PC-9 (cell line): ENCODE data around the gene TCF12. TPM values are rescaled to one million over a fixed set of nuclear protein-coding genes. Genes with fewer than 3 reads are reported as not detected.

Experiments
- BruUV-seq: library from RNA; stranded (reverse); fragments of 400-500 nt; replicated peaks from 2 replicates; lab custom pipeline; 2021; lab: Mats Ljungman, UMichigan
- CTCF ChIA-PET: fragments of 300-600 bp; sonication (Branson Sonifier 250); formaldehyde crosslinking; loops from one replicate; lab custom pipeline; 2022; ENCODE audit warnings: antibody characterized with exemption; lab: Charles Lee
- POLR2A ChIA-PET: fragments of 300-600 bp; sonication (Branson Sonifier 250); formaldehyde crosslinking; loops from one replicate; lab custom pipeline; 2022; ENCODE audit warnings: antibody characterized with exemption; ENCODE audit not compliant: unreplicated experiment; lab: Charles Lee
- DNase-seq, 2 experiments: peaks; one replicate each; pipeline versions ENCODE4 v3.0.0 to v3.0.0-alpha.2; 2015 to 2022; ENCODE audit warnings: mixed read lengths in 1 of 2
- H2AFZ ChIP-seq: fragments of 200-600 bp; sonication (generic); 2 replicates; pipeline ENCODE4 v1.8.1; 2017; ENCODE audit warnings: antibody characterized with exemption
- H3F3A ChIP-seq: fragments of 200-600 bp; sonication (generic); 2 replicates; pipeline ENCODE4 v1.8.1; 2017; ENCODE audit warnings: antibody characterized with exemption, mild to moderate bottlenecking, low read depth; ENCODE audit not compliant: insufficient read depth
- H3K27ac ChIP-seq: fragments of 200-600 bp; sonication (generic); 2 replicates; pipeline ENCODE4 v1.6.1; 2016; ENCODE audit warnings: mixed run types
- H3K27me3 ChIP-seq: fragments of 200-600 bp; sonication (generic); 2 replicates; pipeline ENCODE4 v1.6.1; 2016; ENCODE audit warnings: low read depth, mixed run types; ENCODE audit not compliant: insufficient read depth
- H3K36me3 ChIP-seq: fragments of 200-600 bp; sonication (generic); 2 replicates; pipeline ENCODE4 v1.6.1; 2016; ENCODE audit warnings: low read depth, mixed run types
- H3K4me1 ChIP-seq: fragments of 200-600 bp; sonication (generic); replicated peaks from 2 replicates; pipeline ENCODE4 v1.6.1; 2016; ENCODE audit warnings: mixed run types; ENCODE audit not compliant: insufficient read depth
- H3K4me2 ChIP-seq: fragments of 200-600 bp; sonication (generic); 2 replicates; pipeline ENCODE4 v1.6.1; 2017; ENCODE audit warnings: mixed run types
- H3K4me3 ChIP-seq: fragments of 200-600 bp; sonication (generic); 2 replicates; pipeline ENCODE4 v1.6.1; 2016; ENCODE audit warnings: mixed run types
- H3K79me2 ChIP-seq: fragments of 200-600 bp; sonication (generic); 2 replicates; pipeline ENCODE4 v1.6.1; 2017; ENCODE audit warnings: low read depth, mixed run types
- H3K9me2 ChIP-seq: fragments of 200-600 bp; sonication (generic); 2 replicates; pipeline ENCODE4 v1.8.1; 2017; ENCODE audit warnings: mild to moderate bottlenecking; ENCODE audit not compliant: insufficient read depth
- H3K9me3 ChIP-seq: fragments of 200-600 bp; sonication (generic); 2 replicates; pipeline ENCODE4 v1.8.1; 2016; ENCODE audit warnings: low read depth; ENCODE audit not compliant: insufficient read depth
- H4K20me1 ChIP-seq: fragments of 200-600 bp; sonication (generic); 2 replicates; pipeline ENCODE4 v1.8.1; 2017; ENCODE audit not compliant: insufficient read depth
- EZH2 ChIP-seq: fragments of 200-600 bp; sonication (generic); IDR thresholded peaks from 2 replicates; pipeline ENCODE4 v1.8.0; 2017; ENCODE audit warnings: antibody characterized with exemption, low read depth
- intact Hi-C: fragments of 100-400 bp; cut with micrococcal nuclease; formaldehyde crosslinking; loops from one replicate; pipeline ENCODE4 v1.10.0; 2022; ENCODE audit not compliant: unreplicated experiment
- total RNA-seq: library from RNA; stranded (reverse); gene quantifications from 2 replicates; pipeline ENCODE4 v1.2.3, GENCODE V29; 2021
- TF ChIP-seq, protein P1 (sequence below): fragments of 200-600 bp; sonication (generic); conservative IDR thresholded peaks from 2 replicates; pipeline ENCODE4 v1.6.1; 2017; ENCODE audit warnings: mixed run types, antibody characterized with exemption, mild to moderate bottlenecking, moderate library complexity

Gene TCF12
- total RNA-seq, 1 experiment from 2014 or later = 60.1 TPM

- Histone ChIP-seq H4K20me1 (no peaks in the 10 kb centered on the region), H3K36me3 (no peaks in the 10 kb centered on the region), H3K9me2 (no peaks in the 10 kb centered on the region), H3K79me2 (no peaks in the 10 kb centered on the region), H3K4me3 (no peak overlapping the region), H3K4me1 (no peaks in the 10 kb centered on the region), H3K9me3 (no peaks in the 10 kb centered on the region), H3K27me3 (no peaks in the 10 kb centered on the region), H3K4me2 (no peak overlapping the region), H3K27ac (no peak overlapping the region), H2AFZ (no peak overlapping the region), H3F3A (no peaks in the 10 kb centered on the region)
- no TSS peak for BruUV-seq
- DNase-seq = no peak
- CTCF ChIA-PET = no interaction called here
- TF ChIP-seq, protein P1, sequence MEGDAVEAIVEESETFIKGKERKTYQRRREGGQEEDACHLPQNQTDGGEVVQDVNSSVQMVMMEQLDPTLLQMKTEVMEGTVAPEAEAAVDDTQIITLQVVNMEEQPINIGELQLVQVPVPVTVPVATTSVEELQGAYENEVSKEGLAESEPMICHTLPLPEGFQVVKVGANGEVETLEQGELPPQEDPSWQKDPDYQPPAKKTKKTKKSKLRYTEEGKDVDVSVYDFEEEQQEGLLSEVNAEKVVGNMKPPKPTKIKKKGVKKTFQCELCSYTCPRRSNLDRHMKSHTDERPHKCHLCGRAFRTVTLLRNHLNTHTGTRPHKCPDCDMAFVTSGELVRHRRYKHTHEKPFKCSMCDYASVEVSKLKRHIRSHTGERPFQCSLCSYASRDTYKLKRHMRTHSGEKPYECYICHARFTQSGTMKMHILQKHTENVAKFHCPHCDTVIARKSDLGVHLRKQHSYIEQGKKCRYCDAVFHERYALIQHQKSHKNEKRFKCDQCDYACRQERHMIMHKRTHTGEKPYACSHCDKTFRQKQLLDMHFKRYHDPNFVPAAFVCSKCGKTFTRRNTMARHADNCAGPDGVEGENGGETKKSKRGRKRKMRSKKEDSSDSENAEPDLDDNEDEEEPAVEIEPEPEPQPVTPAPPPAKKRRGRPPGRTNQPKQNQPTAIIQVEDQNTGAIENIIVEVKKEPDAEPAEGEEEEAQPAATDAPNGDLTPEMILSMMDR = no peak
- no peak for TF ChIP-seq EZH2
- intact Hi-C loops = no loop called here
- POLR2A ChIA-PET = no interaction called here
Observed at GRCh38 chr15:57084192-57084591, 165.7 kb downstream of the TCF12 start.

GRCh38 chr15:57085267-57085666 is 166.8 kb downstream of the TCF12 start:
- Histone ChIP-seq H3K36me3 (no peaks in the 10 kb centered on the region), H3K4me3 (no peak overlapping the region), H3K9me3 (no peaks in the 10 kb centered on the region), H4K20me1 (no peaks in the 10 kb centered on the region), H3K9me2 (no peaks in the 10 kb centered on the region), H3K4me2 (no peak overlapping the region), H3F3A (no peaks in the 10 kb centered on the region), H2AFZ (no peak overlapping the region), H3K27me3 (no peaks in the 10 kb centered on the region), H3K79me2 (no peaks in the 10 kb centered on the region), H3K4me1 (no peaks in the 10 kb centered on the region), H3K27ac (no peak overlapping the region)
- ChIA-PET POLR2A (no interaction called here), CTCF (no interaction called here)
- no peak for DNase-seq
- no TSS peak for BruUV-seq
- intact Hi-C loops = no loop called here
- no peak for TF ChIP-seq EZH2
- TF ChIP-seq, protein P1 = no peak

DNA sequence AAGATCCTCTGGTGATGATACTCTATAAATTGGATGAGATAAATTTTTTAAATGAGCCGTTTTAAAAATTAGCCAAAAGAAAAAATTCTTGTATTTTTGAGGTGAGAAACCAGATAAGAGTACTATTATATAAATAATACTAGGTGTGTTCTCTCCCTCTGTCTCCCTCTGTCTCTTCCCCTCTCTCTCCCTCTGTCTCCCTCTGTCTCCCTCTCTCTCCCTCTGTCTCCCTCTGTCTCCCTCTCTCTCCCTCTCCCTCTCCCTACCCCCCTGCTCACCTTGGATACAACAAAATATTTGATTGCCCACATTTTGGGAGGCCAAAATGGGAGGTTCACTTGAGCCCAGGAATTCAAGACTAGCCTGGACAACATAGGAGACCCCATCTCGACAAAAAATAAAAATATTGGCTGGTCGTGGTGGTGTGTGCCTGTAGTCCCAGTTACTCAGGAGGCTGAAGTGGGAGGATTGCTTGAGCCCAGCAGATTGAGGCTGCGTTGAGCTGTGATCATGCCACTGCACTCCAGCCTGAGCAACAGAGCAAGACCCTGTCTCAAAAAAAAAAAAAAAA is 168.5 kb downstream of the TCF12 start:
- H3K9me3 ChIP-seq = no peaks in the 10 kb centered on the region
- intact Hi-C loops = no loop called here
- CTCF ChIA-PET = no interaction called here

More for the DNA sequence above, 168.5 kb downstream of the TCF12 start:
- no peak for DNase-seq
- no TSS peak for BruUV-seq
- Histone ChIP-seq H3K79me2 (no peaks in the 10 kb centered on the region), H3K4me3 (no peak overlapping the region), H3K36me3 (no peaks in the 10 kb centered on the region), H3K9me2 (no peaks in the 10 kb centered on the region), H3K4me1 (no peaks in the 10 kb centered on the region), H2AFZ (no peak overlapping the region), H3K27ac (no peak overlapping the region), H3F3A (no peaks in the 10 kb centered on the region), H3K4me2 (no peak overlapping the region), H4K20me1 (no peaks in the 10 kb centered on the region), H3K27me3 (no peaks in the 10 kb centered on the region)
- TF ChIP-seq, protein P1 = no peak
- no peak for TF ChIP-seq EZH2
- POLR2A ChIA-PET = no interaction called here
